HCT116 (cell line): ENCODE measurements around the gene CGN. TPM values are rescaled to one million over a fixed set of nuclear protein-coding genes. Genes with fewer than 3 reads are reported as not detected.

ENCODE experiments used
- ATAC-seq: fragments of 200-7000 bp; cut with Tn5 transposase; 2 replicates; pipeline ENCODE4 v1.9.1; 2020; ENCODE audit warnings: mild to moderate bottlenecking, moderate library complexity
- BruUV-seq: library from RNA; stranded (reverse); fragments of 400-500 nt; replicated peaks from 2 replicates; lab custom pipeline; 2021; lab: Mats Ljungman, UMichigan
- CTCF ChIA-PET: fragments of 300-600 bp; sonication (Branson Sonifier 250); formaldehyde crosslinking; loops from one replicate; lab custom pipeline; 2021; ENCODE audit warnings: antibody characterized with exemption; lab: Charles Lee
- POLR2A ChIA-PET: fragments of 300-600, 350-600 bp; sonication (Branson Sonifier 250); formaldehyde crosslinking; loops from one replicate; lab custom pipeline; 2021; ENCODE audit warnings: antibody characterized with exemption; lab: Charles Lee
- RAD21 ChIA-PET, 2 experiments: fragments of 300-600 bp; sonication (Branson Sonifier 250); formaldehyde crosslinking; loops; one replicate each; lab custom pipeline; 2023; ENCODE audit warnings: low total read pairs in 2 of 2; ENCODE audit not compliant: uncharacterized antibody in 2 of 2, unreplicated experiment in 2 of 2, low non-redundant PET in 1 of 2; lab: Charles Lee
- DNase-seq: peaks from one replicate; pipeline ENCODE4 v3.0.0-alpha.2; 2010; ENCODE audit warnings: low read depth, low spot score
- H2AFZ ChIP-seq: fragments of 200-600 bp; shearing (Covaris generic), sonication (generic); 2 replicates; pipeline ENCODE4 v1.6.1; 2017; ENCODE audit warnings: low read depth, mixed run types, mixed read lengths, antibody characterized with exemption, low read length; ENCODE audit not compliant: poor library complexity, severe bottlenecking
- H3K27ac ChIP-seq: 2 replicates; pipeline ENCODE4 v1.5.1; 2012; ENCODE audit warnings: low read depth, low read length
- H3K27me3 ChIP-seq: fragments of 200-600 bp; sonication (generic); 2 replicates; pipeline ENCODE4 v1.6.1; 2016; ENCODE audit warnings: mixed run types, low read length, mixed read lengths; ENCODE audit not compliant: insufficient read depth
- H3K36me3 ChIP-seq, 2 experiments: fragments of 200-500 bp in 1 of 2; fragments of 200-600 bp in 1 of 2; sonication (Bioruptor generic) in 1 of 2; sonication (generic) in 1 of 2; 2 replicates each; pipeline versions ENCODE4 v1.5.1 to v1.6.1; 2014 to 2016; ENCODE audit warnings: low read length in 2 of 2, inconsistent platforms in 1 of 2, mixed read lengths in 1 of 2, mixed run types in 1 of 2; ENCODE audit not compliant: insufficient read depth in 2 of 2, control insufficient read depth in 1 of 2
- H3K4me1 ChIP-seq, 2 experiments: fragments of 200-600 bp in 1 of 2; sonication (generic) in 1 of 2; 2 replicates each; pipeline versions ENCODE4 v1.5.1 to v1.6.1; 2012 to 2017; ENCODE audit warnings: low read length in 2 of 2, inconsistent platforms in 1 of 2, mild to moderate bottlenecking in 1 of 2, mixed read lengths in 1 of 2, mixed run types in 1 of 2, moderate library complexity in 1 of 2; ENCODE audit not compliant: insufficient read depth in 2 of 2, control insufficient read depth in 1 of 2
- H3K4me2 ChIP-seq: fragments of 200-600 bp; sonication (generic); 2 replicates; pipeline ENCODE4 v1.6.1; 2017; ENCODE audit warnings: mixed run types, low read length, mixed read lengths
- H3K4me3 ChIP-seq, 2 experiments: fragments of 200-600 bp in 1 of 2; sonication (generic) in 1 of 2; replicated peaks in 1 of 2; 2 replicates each; pipeline ENCODE4 v1.5.1; 2011 to 2016; ENCODE audit warnings: low read length in 2 of 2, control low read depth in 1 of 2, low read depth in 1 of 2, mild to moderate bottlenecking in 1 of 2, mixed read lengths in 1 of 2, mixed run types in 1 of 2
- H3K79me2 ChIP-seq: fragments of 200-600 bp; sonication (generic); 2 replicates; pipeline ENCODE4 v1.6.1; 2017; ENCODE audit warnings: mild to moderate bottlenecking, mixed run types, low read length, moderate library complexity, mixed read lengths; ENCODE audit not compliant: insufficient read depth
- H3K9ac ChIP-seq: fragments of 200-600 bp; sonication (generic); 2 replicates; pipeline ENCODE4 v1.6.1; 2016; ENCODE audit warnings: low read length, mixed read lengths
- H3K9me2 ChIP-seq: fragments of 200-600 bp; sonication (generic), shearing (Covaris generic); 2 replicates; pipeline ENCODE4 v1.6.1; 2017; ENCODE audit warnings: mixed run types, mild to moderate bottlenecking, moderate library complexity; ENCODE audit not compliant: insufficient read depth
- H3K9me3 ChIP-seq, 2 experiments: fragments of 200-500 bp in 1 of 2; fragments of 200-600 bp in 1 of 2; sonication (Bioruptor generic) in 1 of 2; sonication (generic) in 1 of 2; 2 replicates each; pipeline ENCODE4 v1.6.1; 2014 to 2017; ENCODE audit warnings: low read length in 2 of 2, mixed read lengths in 2 of 2, inconsistent platforms in 1 of 2, low read depth in 1 of 2, mild to moderate bottlenecking in 1 of 2, mixed run types in 1 of 2, moderate library complexity in 1 of 2; ENCODE audit not compliant: control insufficient read depth in 1 of 2, insufficient read depth in 1 of 2
- H4K20me1 ChIP-seq: fragments of 200-600 bp; sonication (generic), shearing (Covaris generic); 2 replicates; pipeline ENCODE4 v1.6.1; 2017; ENCODE audit warnings: mixed run types, mild to moderate bottlenecking, moderate library complexity; ENCODE audit not compliant: insufficient read depth
- ATF3 ChIP-seq: IDR thresholded peaks from 2 replicates; pipeline ENCODE4 v1.6.1; 2012
- CBX3 ChIP-seq: IDR thresholded peaks from 2 replicates; pipeline ENCODE4 v1.6.1; 2012; ENCODE audit warnings: low read depth
- CEBPB ChIP-seq: IDR thresholded peaks from 2 replicates; pipeline ENCODE4 v1.6.1; 2012; ENCODE audit warnings: low read depth
- CTCF ChIP-seq, 3 experiments: fragments of 200-600 bp in 1 of 3; sonication (generic) in 1 of 3; IDR thresholded peaks in 2 of 3; conservative IDR thresholded peaks in 1 of 3; 2 replicates each; pipeline ENCODE4 v1.5.1; 2012 to 2017; ENCODE audit warnings: low read depth in 2 of 3, low read length in 2 of 3, antibody characterized with exemption in 1 of 3, borderline replicate concordance in 1 of 3, control low read depth in 1 of 3, mild to moderate bottlenecking in 1 of 3, mixed read lengths in 1 of 3, mixed run types in 1 of 3, moderate library complexity in 1 of 3; ENCODE audit not compliant: insufficient read depth in 1 of 3
- ELF1 ChIP-seq: IDR thresholded peaks from 2 replicates; pipeline ENCODE4 v1.6.1; 2012; ENCODE audit warnings: low read depth, borderline replicate concordance
- POLR2A ChIP-seq: IDR thresholded peaks from 2 replicates; pipeline ENCODE4 v1.7.0; 2011; ENCODE audit warnings: borderline replicate concordance; ENCODE audit not compliant: insufficient read depth, insufficient read length; ENCODE audit errors: extremely low read depth
- RAD21 ChIP-seq: IDR thresholded peaks from 2 replicates; pipeline ENCODE4 v1.6.1; 2012; ENCODE audit warnings: low read depth, mild to moderate bottlenecking
- REST ChIP-seq: IDR thresholded peaks from 2 replicates; pipeline ENCODE4 v1.6.1; 2012; ENCODE audit warnings: low read depth
- SRF ChIP-seq: IDR thresholded peaks from 2 replicates; pipeline ENCODE4 v1.6.1; 2012; ENCODE audit warnings: low read depth
- TCF7L2 ChIP-seq: IDR thresholded peaks from 2 replicates; pipeline ENCODE4 v1.7.0; 2011; ENCODE audit warnings: borderline replicate concordance, inconsistent platforms; ENCODE audit not compliant: insufficient read depth, insufficient read length; ENCODE audit errors: extremely low read depth
- YY1 ChIP-seq: IDR thresholded peaks from 2 replicates; pipeline ENCODE4 v1.6.1; 2011; ENCODE audit warnings: low read length, low read depth, moderate library complexity, mild to moderate bottlenecking; ENCODE audit not compliant: insufficient replicate concordance; ENCODE audit errors: extremely low read depth
- ZFX ChIP-seq: fragments of 450-650 bp; IDR thresholded peaks from 2 replicates; pipeline ENCODE4 v1.6.1; 2017
- ZNF274 ChIP-seq: fragments of 200-500 bp; sonication (Bioruptor generic); IDR thresholded peaks from 2 replicates; pipeline ENCODE4 v1.6.1; 2014; ENCODE audit warnings: mild to moderate bottlenecking, low read depth, low read length, inconsistent platforms
- intact Hi-C: fragments of 100-400 bp; cut with micrococcal nuclease; formaldehyde crosslinking; loops from 2 replicates; pipeline ENCODE4 v1.10.0; 2022
- total RNA-seq: library from RNA; stranded (reverse); gene quantifications from one replicate; pipeline ENCODE4 v1.2.1, GENCODE V29; 2021; ENCODE audit not compliant: unreplicated experiment

Gene CGN
- total RNA-seq, 1 experiment from 2014 or later = 19.7 TPM

- no peaks in the 10 kb centered on the region for H4K20me1 ChIP-seq
- no peak for DNase-seq
- ChIA-PET RAD21 (interaction anchor here in 1 of 2 experiments (1.0 kb wide), 1 partner anchor 124 kb away, joined by 4 read pairs; no protein-coding TSS in a partner anchor), POLR2A (no interaction called here), CTCF (interaction anchor here (0.6 to 1.0 kb wide), 2 partner anchors 21 to 209 kb away, joined by 3 read pairs; no protein-coding TSS in a partner anchor)
- H3K9me2 ChIP-seq = no peaks in the 10 kb centered on the region
- H3K9ac ChIP-seq = no peak overlapping the region
- ATAC-seq = no peak
- H3K79me2 ChIP-seq = no peaks in the 10 kb centered on the region
- H3K4me1 ChIP-seq = peaks cover under 1% of the 10 kb centered on the region in 2 experiments; a peak in 2 of 4 replicates
- H3K27ac ChIP-seq = no peak overlapping the region
- H3K4me2 ChIP-seq = no peak overlapping the region
- no peak overlapping the region for H3K4me3 ChIP-seq
- BruUV-seq = no TSS peak
- H3K36me3 ChIP-seq = no peaks in the 10 kb centered on the region
- H3K9me3 ChIP-seq = no peaks in the 10 kb centered on the region
- TF ChIP-seq REST (no peak), CTCF (IDR thresholded peaks at IDR 0.05 in 2 of 3, conservative IDR thresholded peaks at IDR 0.05 in 1 of 3; ENCODE audit: borderline replicate concordance in 1 of 3, insufficient read depth in 1 of 3, low read depth in 2 of 3, low read length in 2 of 3) (no peak), YY1 (no peak), ELF1 (no peak), ZFX (no peak), TCF7L2 (no peak), SRF (no peak), RAD21 (no peak), POLR2A (no peak), CEBPB (no peak), ZNF274 (no peak), CBX3 (no peak), ATF3 (no peak)
- TF ChIP-seq, all 23 proteins: peak for 0
- H3K27me3 ChIP-seq = no peaks in the 10 kb centered on the region
- H2AFZ ChIP-seq = no peak overlapping the region
- intact Hi-C loops = no loop called here
These were observed 46.2 kb upstream of the CGN start for GRCh38 chr1:151465026-151465425.
